PC-9 (cell line): ENCODE measurements around the gene GSTT2. TPM values are rescaled to one million over a fixed set of nuclear protein-coding genes. Genes with fewer than 3 reads are reported as not detected.
"Not testable (repeated sequence)": the region's sequence is repeated elsewhere in the genome, so short reads cannot be mapped to it uniquely, and the experiment has no call there.

ENCODE experiments used
- BruUV-seq: library from RNA; stranded (reverse); fragments of 400-500 nt; replicated peaks from 2 replicates; lab custom pipeline; 2021; lab: Mats Ljungman, UMichigan
- CTCF ChIA-PET: fragments of 300-600 bp; sonication (Branson Sonifier 250); formaldehyde crosslinking; loops from one replicate; lab custom pipeline; 2022; ENCODE audit warnings: antibody characterized with exemption; lab: Charles Lee
- POLR2A ChIA-PET: fragments of 300-600 bp; sonication (Branson Sonifier 250); formaldehyde crosslinking; loops from one replicate; lab custom pipeline; 2022; ENCODE audit warnings: antibody characterized with exemption; ENCODE audit not compliant: unreplicated experiment; lab: Charles Lee
- DNase-seq, 2 experiments: peaks; one replicate each; pipeline versions ENCODE4 v3.0.0 to v3.0.0-alpha.2; 2015 to 2022; ENCODE audit warnings: mixed read lengths in 1 of 2
- H2AFZ ChIP-seq: fragments of 200-600 bp; sonication (generic); 2 replicates; pipeline ENCODE4 v1.8.1; 2017; ENCODE audit warnings: antibody characterized with exemption
- H3F3A ChIP-seq: fragments of 200-600 bp; sonication (generic); 2 replicates; pipeline ENCODE4 v1.8.1; 2017; ENCODE audit warnings: antibody characterized with exemption, mild to moderate bottlenecking, low read depth; ENCODE audit not compliant: insufficient read depth
- H3K27ac ChIP-seq: fragments of 200-600 bp; sonication (generic); 2 replicates; pipeline ENCODE4 v1.6.1; 2016; ENCODE audit warnings: mixed run types
- H3K27me3 ChIP-seq: fragments of 200-600 bp; sonication (generic); 2 replicates; pipeline ENCODE4 v1.6.1; 2016; ENCODE audit warnings: low read depth, mixed run types; ENCODE audit not compliant: insufficient read depth
- H3K36me3 ChIP-seq: fragments of 200-600 bp; sonication (generic); 2 replicates; pipeline ENCODE4 v1.6.1; 2016; ENCODE audit warnings: low read depth, mixed run types
- H3K4me1 ChIP-seq: fragments of 200-600 bp; sonication (generic); replicated peaks from 2 replicates; pipeline ENCODE4 v1.6.1; 2016; ENCODE audit warnings: mixed run types; ENCODE audit not compliant: insufficient read depth
- H3K4me2 ChIP-seq: fragments of 200-600 bp; sonication (generic); 2 replicates; pipeline ENCODE4 v1.6.1; 2017; ENCODE audit warnings: mixed run types
- H3K4me3 ChIP-seq: fragments of 200-600 bp; sonication (generic); 2 replicates; pipeline ENCODE4 v1.6.1; 2016; ENCODE audit warnings: mixed run types
- H3K79me2 ChIP-seq: fragments of 200-600 bp; sonication (generic); 2 replicates; pipeline ENCODE4 v1.6.1; 2017; ENCODE audit warnings: low read depth, mixed run types
- H3K9me2 ChIP-seq: fragments of 200-600 bp; sonication (generic); 2 replicates; pipeline ENCODE4 v1.8.1; 2017; ENCODE audit warnings: mild to moderate bottlenecking; ENCODE audit not compliant: insufficient read depth
- H3K9me3 ChIP-seq: fragments of 200-600 bp; sonication (generic); 2 replicates; pipeline ENCODE4 v1.8.1; 2016; ENCODE audit warnings: low read depth; ENCODE audit not compliant: insufficient read depth
- H4K20me1 ChIP-seq: fragments of 200-600 bp; sonication (generic); 2 replicates; pipeline ENCODE4 v1.8.1; 2017; ENCODE audit not compliant: insufficient read depth
- EZH2 ChIP-seq: fragments of 200-600 bp; sonication (generic); IDR thresholded peaks from 2 replicates; pipeline ENCODE4 v1.8.0; 2017; ENCODE audit warnings: antibody characterized with exemption, low read depth
- intact Hi-C: fragments of 100-400 bp; cut with micrococcal nuclease; formaldehyde crosslinking; loops from one replicate; pipeline ENCODE4 v1.10.0; 2022; ENCODE audit not compliant: unreplicated experiment
- total RNA-seq: library from RNA; stranded (reverse); gene quantifications from 2 replicates; pipeline ENCODE4 v1.2.3, GENCODE V29; 2021
- TF ChIP-seq, protein P1 (sequence below): fragments of 200-600 bp; sonication (generic); conservative IDR thresholded peaks from 2 replicates; pipeline ENCODE4 v1.6.1; 2017; ENCODE audit warnings: mixed run types, antibody characterized with exemption, mild to moderate bottlenecking, moderate library complexity

Gene GSTT2
- total RNA-seq, 1 experiment from 2014 or later, result 0.79 TPM

DNA sequence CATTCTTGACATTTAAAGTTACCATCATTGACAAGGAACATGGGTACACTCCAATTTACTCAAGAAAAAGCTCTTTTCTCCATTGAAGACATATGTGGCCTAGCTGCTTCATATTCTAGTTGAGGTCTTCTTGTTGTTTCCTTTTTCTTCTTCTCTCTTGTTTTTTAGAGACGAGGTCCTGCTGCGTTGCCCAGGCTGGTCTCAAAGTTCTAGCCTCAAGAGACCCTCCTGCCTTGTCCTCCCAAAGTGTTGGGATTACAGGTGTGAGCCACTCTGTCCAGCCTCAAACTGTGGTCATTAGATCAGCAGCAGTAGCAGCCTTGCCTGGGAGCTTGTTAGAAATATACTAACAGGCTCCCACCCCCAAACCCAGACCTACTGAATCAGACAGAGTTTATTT is 13.1 kb downstream of the GSTT2 start:
- H3K4me1 ChIP-seq, H3F3A ChIP-seq, H4K20me1 ChIP-seq, H3K9me2 ChIP-seq, H3K27ac ChIP-seq, H3K36me3 ChIP-seq, CTCF ChIA-PET, POLR2A ChIA-PET, H3K4me3 ChIP-seq, H3K9me3 ChIP-seq, H3K4me2 ChIP-seq, H2AFZ ChIP-seq, H3K79me2 ChIP-seq, H3K27me3 ChIP-seq, DNase-seq, intact Hi-C loops, BruUV-seq: not testable (repeated sequence)

DNA sequence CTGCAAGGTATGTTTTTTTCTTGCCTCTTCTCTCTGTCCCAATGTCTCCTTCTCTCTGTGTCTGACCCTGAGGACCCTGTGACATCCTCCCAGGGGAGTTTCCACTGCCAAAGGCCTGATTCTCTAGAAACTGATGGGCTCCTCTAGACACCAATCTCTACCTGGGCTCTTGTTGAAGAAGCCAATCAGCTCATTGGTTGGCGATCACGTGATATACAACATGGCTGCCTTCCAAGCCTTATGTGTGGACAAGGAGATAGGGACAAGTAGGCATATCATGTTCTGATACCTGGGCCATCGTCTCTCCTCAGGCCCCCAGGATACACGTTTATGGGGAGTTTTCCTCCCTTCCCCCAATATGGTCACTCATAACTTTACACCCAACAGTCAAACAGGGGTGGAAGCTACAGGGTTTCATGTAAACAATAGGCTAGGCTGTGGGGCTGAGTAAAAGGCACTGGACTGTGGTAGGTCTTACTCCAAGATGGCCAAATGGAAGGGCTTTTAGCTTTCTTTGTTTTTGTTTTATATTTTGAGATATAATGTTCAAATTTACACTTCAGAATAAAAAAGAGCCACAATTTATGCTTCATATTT is 13.7 kb downstream of the GSTT2 start:
- H3K4me1 ChIP-seq, H3K4me3 ChIP-seq, H3K36me3 ChIP-seq, H4K20me1 ChIP-seq, H3K9me2 ChIP-seq, H3K27ac ChIP-seq, H3F3A ChIP-seq, POLR2A ChIA-PET, H3K79me2 ChIP-seq, H3K9me3 ChIP-seq, CTCF ChIA-PET, DNase-seq, intact Hi-C loops, BruUV-seq, H2AFZ ChIP-seq, H3K27me3 ChIP-seq, H3K4me2 ChIP-seq: not testable (repeated sequence)

DNA sequence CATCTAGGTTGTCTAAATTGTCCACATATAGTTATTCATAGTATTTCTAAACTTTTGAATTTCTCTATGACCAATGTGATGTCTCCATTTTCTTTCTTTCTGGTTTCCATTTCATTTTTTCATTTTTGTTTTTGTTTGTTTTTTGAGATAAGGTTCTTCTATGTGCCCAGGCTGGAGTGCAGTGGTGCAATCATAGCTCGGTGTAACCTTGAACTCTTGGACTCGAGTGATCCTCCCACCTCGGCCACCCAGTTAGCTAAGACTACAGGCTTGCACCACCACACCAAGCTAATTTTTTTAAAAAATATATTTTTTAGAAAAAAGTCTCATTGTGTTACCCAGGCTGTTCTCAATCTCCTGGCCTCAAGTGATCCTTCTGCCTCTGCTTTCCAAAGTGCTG is 17.2 kb downstream of the GSTT2 start:
- Histone ChIP-seq H3K36me3 (no peaks in the 10 kb centered on the region), H2AFZ (no peak overlapping the region), H3K4me1 (peaks cover 9% of the 10 kb centered on the region), H3K4me3 (no peak overlapping the region), H3K79me2 (no peaks in the 10 kb centered on the region), H3K9me2 (no peaks in the 10 kb centered on the region), H3F3A (peaks cover 10% of the 10 kb centered on the region; the same call in 1 of the 2 replicates), H3K9me3 (no peaks in the 10 kb centered on the region), H3K27ac (no peak overlapping the region), H4K20me1 (no peaks in the 10 kb centered on the region), H3K4me2 (no peak overlapping the region), H3K27me3 (no peaks in the 10 kb centered on the region)
- DNase-seq, result no peak
- intact Hi-C loops, result no loop called here
- no TSS peak for BruUV-seq
- TF ChIP-seq EZH2, result no peak
- TF ChIP-seq, protein P1, sequence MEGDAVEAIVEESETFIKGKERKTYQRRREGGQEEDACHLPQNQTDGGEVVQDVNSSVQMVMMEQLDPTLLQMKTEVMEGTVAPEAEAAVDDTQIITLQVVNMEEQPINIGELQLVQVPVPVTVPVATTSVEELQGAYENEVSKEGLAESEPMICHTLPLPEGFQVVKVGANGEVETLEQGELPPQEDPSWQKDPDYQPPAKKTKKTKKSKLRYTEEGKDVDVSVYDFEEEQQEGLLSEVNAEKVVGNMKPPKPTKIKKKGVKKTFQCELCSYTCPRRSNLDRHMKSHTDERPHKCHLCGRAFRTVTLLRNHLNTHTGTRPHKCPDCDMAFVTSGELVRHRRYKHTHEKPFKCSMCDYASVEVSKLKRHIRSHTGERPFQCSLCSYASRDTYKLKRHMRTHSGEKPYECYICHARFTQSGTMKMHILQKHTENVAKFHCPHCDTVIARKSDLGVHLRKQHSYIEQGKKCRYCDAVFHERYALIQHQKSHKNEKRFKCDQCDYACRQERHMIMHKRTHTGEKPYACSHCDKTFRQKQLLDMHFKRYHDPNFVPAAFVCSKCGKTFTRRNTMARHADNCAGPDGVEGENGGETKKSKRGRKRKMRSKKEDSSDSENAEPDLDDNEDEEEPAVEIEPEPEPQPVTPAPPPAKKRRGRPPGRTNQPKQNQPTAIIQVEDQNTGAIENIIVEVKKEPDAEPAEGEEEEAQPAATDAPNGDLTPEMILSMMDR, result no peak
- CTCF ChIA-PET, result no interaction called here
- POLR2A ChIA-PET, result no interaction called here

DNA sequence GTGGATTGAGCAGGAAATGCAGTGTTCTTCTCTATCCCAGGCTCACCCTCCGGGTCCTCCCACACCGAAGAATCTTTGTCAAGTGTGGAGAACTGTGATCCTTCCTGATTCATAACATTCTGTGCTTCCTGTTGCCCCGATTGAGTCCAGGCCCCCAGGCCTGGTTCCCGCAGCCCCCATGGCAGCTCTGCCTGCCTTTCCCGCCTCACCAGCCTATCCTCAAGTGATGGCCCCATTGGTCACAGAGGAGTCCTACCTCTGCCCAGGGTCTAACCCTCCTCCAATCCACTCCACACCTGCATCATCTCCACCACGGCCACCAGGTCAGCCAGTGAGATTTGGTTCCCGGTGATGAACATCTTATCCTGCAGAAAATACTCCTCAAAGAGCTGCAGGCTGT is 19.8 kb downstream of the GSTT2 start:
- DNase-seq, H3K9me2 ChIP-seq, H3K4me1 ChIP-seq, H3K4me3 ChIP-seq, H3K9me3 ChIP-seq, POLR2A ChIA-PET, H3K27me3 ChIP-seq, H3K4me2 ChIP-seq, CTCF ChIA-PET, H2AFZ ChIP-seq, H3K79me2 ChIP-seq, BruUV-seq, H3K27ac ChIP-seq, intact Hi-C loops, H4K20me1 ChIP-seq, H3K36me3 ChIP-seq: not testable (repeated sequence)
- H3F3A ChIP-seq, result peaks cover 22% of the 10 kb centered on the region
